Fibroblast of peridontal ligament (primary cell): Measurements from ENCODE around the gene B3GNT5.

Experiments
- DNase-seq: peaks from one replicate; pipeline ENCODE4 v3.0.0-alpha.2; 2010; ENCODE audit errors: extremely low read depth

The B3GNT5 gene, protein sequence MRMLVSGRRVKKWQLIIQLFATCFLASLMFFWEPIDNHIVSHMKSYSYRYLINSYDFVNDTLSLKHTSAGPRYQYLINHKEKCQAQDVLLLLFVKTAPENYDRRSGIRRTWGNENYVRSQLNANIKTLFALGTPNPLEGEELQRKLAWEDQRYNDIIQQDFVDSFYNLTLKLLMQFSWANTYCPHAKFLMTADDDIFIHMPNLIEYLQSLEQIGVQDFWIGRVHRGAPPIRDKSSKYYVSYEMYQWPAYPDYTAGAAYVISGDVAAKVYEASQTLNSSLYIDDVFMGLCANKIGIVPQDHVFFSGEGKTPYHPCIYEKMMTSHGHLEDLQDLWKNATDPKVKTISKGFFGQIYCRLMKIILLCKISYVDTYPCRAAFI

DNA sequence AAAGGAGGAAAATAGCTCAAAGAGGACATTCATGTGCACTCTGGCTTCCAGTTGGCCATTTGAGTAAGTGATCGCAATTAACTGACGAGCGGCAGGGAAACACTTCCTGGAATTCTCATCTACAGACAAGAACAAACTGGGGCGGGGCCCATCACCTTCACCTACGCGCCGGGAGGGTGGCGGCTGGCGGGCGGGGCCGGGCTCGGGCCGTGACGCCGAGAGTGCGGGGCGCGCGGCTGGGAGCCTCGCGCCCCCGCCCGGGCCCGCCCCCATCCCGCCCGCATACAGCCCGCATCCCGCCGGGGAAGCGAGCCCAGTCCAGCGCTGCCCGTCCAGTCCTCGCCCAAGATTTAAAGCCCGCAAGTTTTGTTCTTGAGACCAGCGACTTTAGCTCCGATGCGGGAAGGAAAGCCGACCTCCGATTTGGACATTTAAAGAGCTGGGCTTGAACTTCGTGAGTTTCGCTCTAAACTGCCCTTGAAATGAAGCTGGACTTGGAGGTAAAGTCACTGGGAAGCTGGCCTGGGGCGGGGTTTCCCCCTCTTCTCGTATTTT is at the start of gene B3GNT5:
TSS of gene B3GNT5 (plus strand) at position 281 of the 555 bp plus-strand sequence. CDS start 16,546 bp downstream, outside the sequence.
- no peak for DNase-seq

- DNase-seq = no peak
Measured at GRCh38 chr3:183203670-183204069, 49.4 kb upstream of the B3GNT5 start.

GRCh38 chr3:183208260-183208659 is 44.8 kb upstream of the B3GNT5 start:
- no peak for DNase-seq

DNA sequence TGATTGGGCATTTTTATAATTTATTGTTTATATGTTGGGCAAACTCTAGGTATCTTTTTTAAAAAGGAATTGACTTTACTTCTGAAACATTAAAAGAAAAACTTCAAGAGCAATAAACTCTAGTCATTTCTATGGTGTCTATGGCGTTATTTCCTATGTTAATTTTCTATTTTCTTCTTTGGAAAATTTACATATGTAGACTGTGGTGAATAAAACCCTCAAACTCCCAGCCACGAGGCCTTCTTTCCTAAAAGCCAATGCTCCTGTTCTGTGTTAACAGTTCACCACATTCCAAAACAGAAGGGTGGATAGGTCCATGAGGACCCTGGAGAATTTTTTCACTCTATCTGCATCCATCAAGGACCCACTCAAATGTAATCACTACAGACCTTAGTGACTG is 44.3 kb upstream of the B3GNT5 start:
- no peak for DNase-seq

DNA sequence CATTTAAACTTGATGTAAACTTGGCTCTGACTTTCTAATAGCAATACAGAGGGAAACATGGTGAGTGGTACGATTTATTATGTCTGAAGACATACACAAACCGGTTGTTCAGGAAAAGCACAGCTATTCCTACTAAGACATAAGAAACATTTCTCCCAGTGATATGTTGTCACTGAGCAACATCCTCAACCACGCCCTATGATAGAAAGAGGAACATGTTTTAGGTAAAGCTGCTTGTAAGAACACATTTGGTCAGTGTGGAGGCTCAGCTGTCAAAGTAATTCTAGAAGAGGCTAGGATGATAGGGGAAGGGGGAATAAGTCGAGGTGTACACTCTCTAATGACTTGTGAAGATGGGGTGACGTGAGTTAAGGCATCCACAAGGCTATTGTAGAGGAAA is 42.7 kb upstream of the B3GNT5 start:
- no peak for DNase-seq

DNA sequence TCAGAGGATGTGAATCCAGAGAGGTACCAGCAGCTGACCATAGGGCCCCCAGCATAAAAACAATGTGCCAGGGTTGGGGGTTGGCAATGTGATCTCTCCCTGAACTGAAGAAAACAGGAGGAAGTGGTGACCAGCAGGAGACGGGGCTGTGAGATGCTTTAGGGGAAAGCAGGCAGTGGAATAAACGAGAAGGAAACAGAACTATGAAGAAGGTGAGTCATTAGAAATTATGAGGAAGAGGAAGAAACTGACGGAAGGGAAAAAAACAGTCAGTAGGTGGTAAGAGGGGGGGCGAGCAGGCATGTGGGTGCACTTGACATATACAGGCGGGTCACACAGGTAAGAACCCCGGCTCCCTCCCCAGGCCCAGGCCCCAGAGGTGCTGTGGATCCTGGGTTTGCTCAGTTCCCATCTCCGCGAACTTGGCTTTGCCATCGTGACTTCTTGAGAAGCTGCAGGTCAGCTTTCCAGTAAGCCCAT is 42.2 kb upstream of the B3GNT5 start:
- no peak for DNase-seq

GRCh38 chr3:183211352-183211751 is 41.7 kb upstream of the B3GNT5 start:
- DNase-seq = no peak

DNA sequence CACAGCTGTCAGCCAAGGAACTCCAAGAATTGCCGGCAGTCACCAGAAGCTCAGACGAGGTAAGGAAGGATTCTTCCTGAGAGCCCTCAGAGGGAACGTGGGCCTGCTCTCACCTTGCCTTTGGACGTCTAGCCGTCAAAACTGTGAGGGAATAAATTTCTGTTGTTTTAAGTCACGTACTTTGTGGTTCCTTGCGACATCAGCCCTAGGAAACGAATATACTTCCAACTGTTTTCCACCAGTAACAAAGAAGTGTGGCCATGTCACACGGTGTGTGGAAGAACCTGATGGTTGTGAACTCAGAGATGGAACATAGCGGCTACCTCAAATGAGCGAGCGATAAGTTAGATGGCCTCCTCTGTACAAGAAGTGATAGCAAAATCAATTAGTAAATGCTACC is 41.0 kb upstream of the B3GNT5 start:
- DNase-seq = no peak

GRCh38 chr3:183212565-183212964 is 40.5 kb upstream of the B3GNT5 start:
- no peak for DNase-seq

DNA sequence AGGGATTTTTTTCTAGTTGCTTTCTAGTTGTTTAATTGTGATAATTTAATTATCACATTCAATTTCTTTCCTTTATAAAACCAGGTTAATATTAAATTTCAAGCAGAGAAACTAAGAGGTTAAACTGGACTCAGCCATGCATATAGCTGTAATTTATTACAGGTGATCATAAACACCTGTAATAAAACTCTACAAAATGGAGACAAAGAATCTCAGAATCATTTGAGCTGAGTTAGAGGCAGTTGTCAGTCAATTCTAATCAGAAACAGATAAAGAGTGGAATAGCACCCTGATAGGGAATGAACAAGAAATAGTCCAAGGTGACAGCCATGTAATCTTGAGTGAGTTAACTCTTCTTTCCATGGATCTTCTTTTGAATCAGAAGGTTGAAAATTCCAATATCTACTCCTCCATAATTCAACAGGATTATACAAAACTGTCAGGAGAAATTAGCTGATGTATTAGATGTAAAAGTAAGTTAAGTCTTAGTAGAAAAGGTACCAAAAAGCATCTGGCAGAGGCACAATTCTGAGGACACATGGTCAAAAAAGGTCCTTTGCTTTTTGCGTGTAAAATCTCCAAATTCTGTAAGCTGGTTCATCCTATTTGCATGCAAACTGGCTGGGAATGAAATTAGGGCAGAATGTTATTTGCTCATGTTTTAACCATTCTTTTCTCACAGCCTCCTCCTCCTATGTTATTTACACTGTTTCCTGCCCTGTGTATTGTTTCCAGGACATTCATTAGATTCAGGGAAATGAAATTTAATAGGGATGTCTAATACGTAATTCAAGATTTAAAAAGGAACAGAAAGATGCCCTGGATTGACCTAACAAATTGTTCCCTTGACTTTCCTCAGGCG is 39.4 kb upstream of the B3GNT5 start:
- DNase-seq = no peak

GRCh38 chr3:183214277-183214612 is 38.8 kb upstream of the B3GNT5 start:
- no peak for DNase-seq

DNA sequence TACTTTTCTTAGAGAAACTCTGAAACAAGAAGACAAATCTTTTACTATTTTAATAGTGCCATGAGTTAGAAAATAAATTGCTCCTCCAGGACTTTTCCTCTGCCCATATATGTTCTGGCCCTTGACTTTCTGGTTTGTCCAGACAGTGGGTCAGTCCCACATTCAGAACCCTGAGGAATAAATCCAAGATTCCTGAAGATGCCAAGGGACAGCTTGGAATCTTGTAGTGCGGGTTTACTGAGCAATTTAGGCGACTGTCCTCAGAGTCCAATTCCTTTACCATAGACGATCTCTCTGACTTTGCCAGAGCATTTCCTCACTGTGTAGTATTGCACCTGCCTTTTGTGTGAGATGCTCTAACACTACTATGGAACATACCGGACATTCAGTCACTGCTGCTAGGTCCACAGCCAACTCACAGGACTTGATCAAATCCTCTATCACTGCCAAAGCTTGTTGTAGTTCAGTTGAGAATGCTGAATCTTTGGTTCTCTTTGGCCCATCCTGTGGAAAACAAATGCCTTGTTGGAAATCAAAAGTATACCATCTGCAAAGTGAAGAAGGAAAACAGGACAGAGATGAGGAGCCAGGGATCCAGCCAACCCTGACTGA is 37.4 kb upstream of the B3GNT5 start:
- DNase-seq = no peak

DNA sequence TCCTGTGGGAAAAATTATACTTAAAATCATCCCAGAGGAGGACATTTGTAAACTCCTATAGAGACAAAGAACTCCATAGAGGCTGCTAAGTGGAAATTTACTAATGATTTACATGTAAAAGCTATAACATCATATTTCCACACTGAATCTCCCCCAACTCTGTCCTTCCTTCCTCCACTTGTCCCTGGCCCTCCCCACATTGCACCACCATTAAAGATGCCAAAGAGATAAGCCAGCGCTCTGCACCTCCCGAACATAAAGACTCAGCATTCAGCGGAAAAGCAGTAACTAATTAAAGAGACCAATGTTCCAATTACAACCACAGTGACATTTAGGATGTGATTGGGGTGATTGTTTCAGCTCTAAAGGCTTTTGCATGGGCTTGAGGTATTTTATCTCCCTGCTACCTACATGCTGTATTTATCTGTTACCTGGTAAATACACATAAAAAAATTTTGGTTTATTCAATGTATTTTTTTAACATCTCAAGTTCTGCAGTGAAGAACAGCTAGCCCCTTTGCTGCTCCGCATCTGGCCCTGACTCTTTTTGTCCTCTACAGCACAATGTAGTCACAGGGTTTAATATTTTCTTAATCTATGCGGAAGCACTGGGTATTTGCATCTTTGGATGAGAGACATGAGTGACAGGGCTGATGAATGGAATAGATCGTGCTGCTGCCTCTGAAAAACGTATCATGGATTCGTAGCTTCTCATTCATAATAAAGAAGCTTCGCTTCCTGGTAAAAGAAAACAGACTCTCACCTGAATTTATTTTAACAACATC is 35.3 kb upstream of the B3GNT5 start:
- no peak for DNase-seq

GRCh38 chr3:183218826-183219225 is 34.2 kb upstream of the B3GNT5 start:
- DNase-seq = no peak

GRCh38 chr3:183220828-183221227 is 32.2 kb upstream of the B3GNT5 start:
- no peak for DNase-seq

- no peak for DNase-seq
Measured at GRCh38 chr3:183222631-183223235, 30.3 kb upstream of the B3GNT5 start.

GRCh38 chr3:183224180-183224970 is 28.7 kb upstream of the B3GNT5 start:
- DNase-seq = no peak

DNA sequence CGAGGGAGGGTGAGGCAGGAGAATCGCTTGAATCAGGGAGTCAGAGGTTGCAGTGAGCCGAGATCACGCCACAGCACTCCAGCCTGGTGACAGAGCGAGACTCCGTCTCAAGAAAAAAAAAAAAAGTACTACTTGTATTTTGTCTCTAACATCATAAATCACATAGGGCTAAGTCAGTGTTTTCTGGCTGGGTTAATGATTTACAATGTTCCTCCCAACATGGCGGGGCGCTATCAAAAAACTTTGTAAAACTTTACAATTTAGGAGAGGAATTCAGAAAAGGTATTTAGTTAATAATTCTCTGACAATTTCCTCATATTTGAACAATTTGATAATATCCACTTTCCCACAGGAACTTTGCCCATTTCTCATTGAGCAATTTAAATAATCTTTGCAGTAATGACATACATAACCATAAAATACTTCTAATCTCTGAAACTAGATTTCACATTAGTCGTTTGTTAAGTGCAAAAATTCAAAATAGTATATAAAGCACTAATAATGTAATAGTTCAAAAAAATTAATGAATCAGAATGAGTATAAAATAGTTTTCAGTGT is 26.6 kb upstream of the B3GNT5 start:
- no peak for DNase-seq

DNA sequence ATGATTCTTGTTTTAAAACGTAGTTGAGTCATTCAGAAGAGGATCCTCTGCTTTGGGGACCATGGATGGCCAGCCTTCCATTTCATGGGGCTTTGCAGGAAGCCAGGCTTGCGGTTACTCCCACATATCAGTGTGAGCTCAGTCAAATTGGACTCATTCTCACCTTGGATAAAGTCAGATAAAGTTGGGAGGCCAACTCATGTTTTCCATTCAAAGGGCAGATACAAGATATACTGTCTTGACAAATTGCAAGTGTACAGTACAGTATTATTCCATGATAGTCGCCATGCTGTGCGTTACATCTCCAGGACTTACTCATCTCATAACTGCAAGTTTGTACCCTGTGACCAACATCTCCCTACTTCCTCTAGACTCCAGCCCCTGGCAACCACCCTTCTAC is 25.5 kb upstream of the B3GNT5 start:
- DNase-seq = no peak

DNA sequence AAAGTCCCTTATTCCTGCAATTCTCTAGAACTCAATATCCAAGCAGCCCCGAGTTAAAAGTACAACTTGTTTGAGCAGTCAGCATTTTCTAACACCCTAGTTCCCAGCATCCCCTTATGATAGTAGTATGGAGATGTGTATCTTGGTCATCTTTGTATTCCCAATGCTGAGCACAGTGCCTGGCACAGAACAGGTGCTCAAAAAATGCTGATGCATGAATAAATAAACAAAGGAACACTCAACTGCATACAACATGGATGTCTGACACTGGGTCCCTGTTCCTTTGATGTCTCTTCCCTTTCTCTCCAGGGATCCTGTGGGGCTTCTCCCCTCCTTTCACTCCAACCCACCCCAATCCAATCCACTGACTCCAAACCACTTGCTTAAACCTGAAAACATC is 23.9 kb upstream of the B3GNT5 start:
- DNase-seq = no peak
